CD4-positive, alpha-beta memory T cell (primary cell): ENCODE measurements around the gene TMEM52. TPM values are rescaled to one million over a fixed set of nuclear protein-coding genes. Genes with fewer than 3 reads are reported as not detected.
"Not testable (repeated sequence)": the region's sequence is repeated elsewhere in the genome, so short reads cannot be mapped to it uniquely, and the experiment has no call there.

Source experiments
- CTCF ChIA-PET: fragments of 350-600 bp; sonication (Branson Sonifier 250); formaldehyde crosslinking; loops from one replicate; lab custom pipeline; 2021; ENCODE audit warnings: inconsistent platforms; ENCODE audit not compliant: partially characterized antibody; lab: Charles Lee
- POLR2A ChIA-PET: fragments of 350-600 bp; sonication (Branson Sonifier 250); formaldehyde crosslinking; loops from one replicate; lab custom pipeline; 2021; ENCODE audit not compliant: partially characterized antibody; lab: Charles Lee
- DNase-seq, 5 donors: peaks; one replicate each; pipeline versions ENCODE4 v3.0.0 to v3.0.0-alpha.2; 2020 to 2022; ENCODE audit warnings: mixed read lengths in 1 of 5
- H3K27ac ChIP-seq: one replicate; pipeline ENCODE4 v1.7.0; 2013; ENCODE audit warnings: low read depth, low read length
- H3K27me3 ChIP-seq: 2 replicates; pipeline ENCODE4 v1.7.0; 2013; ENCODE audit warnings: mild to moderate bottlenecking, low read length, moderate library complexity; ENCODE audit not compliant: insufficient read depth
- H3K36me3 ChIP-seq: 2 replicates; pipeline ENCODE4 v1.7.0; 2013; ENCODE audit warnings: mild to moderate bottlenecking, low read length, moderate library complexity; ENCODE audit not compliant: insufficient read depth
- H3K4me1 ChIP-seq: 2 replicates; pipeline ENCODE4 v1.7.0; 2013; ENCODE audit warnings: mild to moderate bottlenecking, low read length, moderate library complexity; ENCODE audit not compliant: insufficient read depth
- H3K4me3 ChIP-seq, 2 donors: one replicate each; pipeline ENCODE4 v1.7.0; 2013; ENCODE audit warnings: low read length in 2 of 2, mild to moderate bottlenecking in 1 of 2
- H3K9me3 ChIP-seq, 2 donors: one replicate each; pipeline ENCODE4 v1.7.0; 2013; ENCODE audit warnings: low read length in 2 of 2, control low read depth in 1 of 2; ENCODE audit not compliant: control insufficient read depth in 1 of 2
- H3K27ac Mint-ChIP-seq, 7 donors: one replicate each; pipeline ENCODE4 v1.8.0; 2020 to 2021; ENCODE audit warnings: mixed read lengths in 7 of 7, mild to moderate bottlenecking in 6 of 7, inconsistent platforms in 3 of 7, moderate library complexity in 3 of 7
- H3K27me3 Mint-ChIP-seq, 2 donors: one replicate each; pipeline ENCODE4 v1.8.0; 2020 to 2021; ENCODE audit warnings: mixed read lengths in 2 of 2
- H3K36me3 Mint-ChIP-seq, 2 donors: one replicate each; pipeline ENCODE4 v1.8.0; 2020 to 2021; ENCODE audit warnings: mixed read lengths in 2 of 2, inconsistent platforms in 1 of 2, mild to moderate bottlenecking in 1 of 2
- H3K4me1 Mint-ChIP-seq, 4 donors: one replicate each; pipeline ENCODE4 v1.8.0; 2020 to 2021; ENCODE audit warnings: mixed read lengths in 4 of 4, mild to moderate bottlenecking in 1 of 4
- H3K4me3 Mint-ChIP-seq, 8 donors: one replicate each; pipeline ENCODE4 v1.8.0; 2020 to 2021; ENCODE audit warnings: mixed read lengths in 8 of 8, mild to moderate bottlenecking in 7 of 8, moderate library complexity in 6 of 8, inconsistent platforms in 3 of 8
- H3K9me3 Mint-ChIP-seq, 8 donors: one replicate each; pipeline ENCODE4 v1.8.0; 2020 to 2021; ENCODE audit warnings: mixed read lengths in 8 of 8, mild to moderate bottlenecking in 5 of 8, inconsistent platforms in 3 of 8, moderate library complexity in 1 of 8
- intact Hi-C: fragments of 100-400 bp; cut with micrococcal nuclease; formaldehyde crosslinking; loops from one replicate; pipeline ENCODE4 v1.15.1; 2023
- polyA plus RNA-seq, 2 donors: library from polyadenylated mRNA; unstranded; fragments of 300-500 nt; fragmentation: Illumina TruSeq; gene quantifications; one replicate each; pipeline ENCODE4 v1.2.3, GENCODE V29; 2021
- total RNA-seq, 2 experiments: library from RNA; stranded (reverse); gene quantifications; one replicate each; pipeline ENCODE4 v1.2.3, GENCODE V29; 2021

Gene TMEM52
- total and polyA plus RNA-seq, 4 experiments from 2014 or later: 0.55 TPM; not detected in 3

GRCh38 chr1:1934848-1935247 is 15.8 kb upstream of the TMEM52 start:
- POLR2A ChIA-PET, H3K27me3 Mint-ChIP-seq, H3K4me3 ChIP-seq, H3K9me3 ChIP-seq, CTCF ChIA-PET, H3K27ac Mint-ChIP-seq, DNase-seq, H3K4me1 ChIP-seq, H3K4me1 Mint-ChIP-seq, intact Hi-C loops, H3K9me3 Mint-ChIP-seq, H3K27me3 ChIP-seq, H3K36me3 Mint-ChIP-seq, H3K4me3 Mint-ChIP-seq, H3K36me3 ChIP-seq, H3K27ac ChIP-seq: not testable (repeated sequence)

- no peaks in the 10 kb centered on the region for H3K4me1 ChIP-seq
- Mint-ChIP-seq H3K27me3 (no peaks in the 10 kb centered on the region), H3K27ac (no peak overlapping the region), H3K36me3 (no peaks in the 10 kb centered on the region), H3K4me1 (no peaks in the 10 kb centered on the region), H3K9me3 (peaks cover 0 to 3% (median 0%) of the 10 kb centered on the region in 8 donors), H3K4me3 (no peak overlapping the region)
- no peak overlapping the region for H3K4me3 ChIP-seq
- H3K27ac ChIP-seq: no peak overlapping the region
- POLR2A ChIA-PET: no interaction called here
- CTCF ChIA-PET: interaction anchor here (1.5 to 1.9 kb wide), 2 partner anchors 11 to 14 kb away, joined by 3 to 6 read pairs; no protein-coding TSS in a partner anchor
- H3K27me3 ChIP-seq: no peaks in the 10 kb centered on the region
- DNase-seq: no peak
- H3K9me3 ChIP-seq: no peaks in the 10 kb centered on the region
- no peaks in the 10 kb centered on the region for H3K36me3 ChIP-seq
- intact Hi-C loops: no loop called here
Observed at GRCh38 chr1:1929639-1930545, 10.8 kb upstream of the TMEM52 start.

GRCh38 chr1:1929102-1929638 is 10.1 kb upstream of the TMEM52 start:
- H3K9me3 ChIP-seq: no peaks in the 10 kb centered on the region
- Mint-ChIP-seq H3K27ac (no peak overlapping the region), H3K4me3 (no peak overlapping the region), H3K36me3 (no peaks in the 10 kb centered on the region), H3K27me3 (no peaks in the 10 kb centered on the region), H3K4me1 (no peaks in the 10 kb centered on the region), H3K9me3 (peaks cover 0 to 1% (median 0%) of the 10 kb centered on the region in 8 donors)
- ChIA-PET POLR2A (no interaction called here), CTCF (interaction anchor here (1.9 kb wide), 1 partner anchor 15 kb away, joined by 6 read pairs; no protein-coding TSS in a partner anchor)
- no peak for DNase-seq
- H3K36me3 ChIP-seq: no peaks in the 10 kb centered on the region
- no peak overlapping the region for H3K27ac ChIP-seq
- no peaks in the 10 kb centered on the region for H3K27me3 ChIP-seq
- no peak overlapping the region for H3K4me3 ChIP-seq
- intact Hi-C loops: no loop called here
- no peaks in the 10 kb centered on the region for H3K4me1 ChIP-seq

GRCh38 chr1:1928231-1929101 is 9.4 kb upstream of the TMEM52 start:
- Histone ChIP-seq H3K36me3 (no peaks in the 10 kb centered on the region), H3K4me3 (no peak overlapping the region), H3K27ac (no peak overlapping the region), H3K27me3 (no peaks in the 10 kb centered on the region), H3K4me1 (no peaks in the 10 kb centered on the region), H3K9me3 (no peaks in the 10 kb centered on the region)
- Mint-ChIP-seq H3K27ac (no peak overlapping the region), H3K36me3 (no peaks in the 10 kb centered on the region), H3K9me3 (no peaks in the 10 kb centered on the region), H3K27me3 (no peaks in the 10 kb centered on the region), H3K4me1 (no peaks in the 10 kb centered on the region), H3K4me3 (no peak overlapping the region)
- CTCF ChIA-PET: no interaction called here
- DNase-seq: no peak
- intact Hi-C loops: no loop called here
- POLR2A ChIA-PET: interaction anchor here (1.0 kb wide), 1 partner anchor 19 kb away, joined by 3 read pairs; no protein-coding TSS in a partner anchor

GRCh38 chr1:1927751-1928150 is 8.7 kb upstream of the TMEM52 start:
- Histone ChIP-seq H3K27me3 (no peaks in the 10 kb centered on the region), H3K36me3 (no peaks in the 10 kb centered on the region), H3K27ac (no peak overlapping the region), H3K4me3 (no peak overlapping the region), H3K9me3 (no peaks in the 10 kb centered on the region), H3K4me1 (no peaks in the 10 kb centered on the region)
- DNase-seq: no peak
- Mint-ChIP-seq H3K27me3 (no peaks in the 10 kb centered on the region), H3K4me3 (no peak overlapping the region), H3K27ac (no peak overlapping the region), H3K4me1 (no peaks in the 10 kb centered on the region), H3K36me3 (no peaks in the 10 kb centered on the region), H3K9me3 (no peaks in the 10 kb centered on the region)
- ChIA-PET POLR2A (interaction anchor here (1.0 kb wide), 1 partner anchor 18 kb away, joined by 3 read pairs; no protein-coding TSS in a partner anchor), CTCF (no interaction called here)
- intact Hi-C loops: no loop called here

- Mint-ChIP-seq H3K36me3 (no peaks in the 10 kb centered on the region), H3K9me3 (no peaks in the 10 kb centered on the region), H3K27me3 (no peaks in the 10 kb centered on the region), H3K27ac (no peak overlapping the region), H3K4me1 (no peaks in the 10 kb centered on the region), H3K4me3 (no peak overlapping the region)
- no peaks in the 10 kb centered on the region for H3K36me3 ChIP-seq
- no peaks in the 10 kb centered on the region for H3K4me1 ChIP-seq
- H3K27ac ChIP-seq: no peak overlapping the region
- intact Hi-C loops: no loop called here
- CTCF ChIA-PET: no interaction called here
- no peak for DNase-seq
- no peaks in the 10 kb centered on the region for H3K9me3 ChIP-seq
- H3K4me3 ChIP-seq: no peak overlapping the region
- H3K27me3 ChIP-seq: no peaks in the 10 kb centered on the region
- POLR2A ChIA-PET: interaction anchor here (1.0 kb wide), 1 partner anchor 18 kb away, joined by 3 read pairs; no protein-coding TSS in a partner anchor
Observed at GRCh38 chr1:1926886-1927660, 8.0 kb upstream of the TMEM52 start.
